K562 (cell line): ENCODE data around the gene BCR. TPM values are rescaled to one million over a fixed set of nuclear protein-coding genes. Genes with fewer than 3 reads are reported as not detected.
A peak's percentile ranks its signal among the peaks of the same experiment; 100 is the strongest.

ENCODE experiments used
- ATAC-seq: fragments of 200-7000 bp; cut with Tn5 transposase; 3 replicates; pipeline ENCODE4 v1.9.1; 2020; ENCODE audit warnings: moderate library complexity
- BruUV-seq: library from RNA; stranded (reverse); fragments of 400-500 nt; replicated peaks from 2 replicates; lab custom pipeline; 2021; lab: Mats Ljungman, UMichigan
- CTCF ChIA-PET: fragments of 300-600 bp; formaldehyde crosslinking; extraction: SDS; loops from one replicate; lab custom pipeline; 2021; ENCODE audit warnings: low intra/inter-chr PET ratio; lab: Yijun Ruan, JAX
- POLR2A ChIA-PET: fragments of 300-600, 350-650 bp; sonication (Branson Sonifier 250); formaldehyde crosslinking; extraction: SDS; loops from one replicate; lab custom pipeline; 2021; ENCODE audit warnings: antibody characterized with exemption, inconsistent platforms; lab: Yijun Ruan, JAX
- DNase-seq, 4 experiments: peaks; one replicate each; pipeline versions ENCODE4 v3.0.0 to v3.0.0-alpha.2; 2011 to 2018; ENCODE audit warnings: low spot score in 3 of 4, mixed read lengths in 3 of 4; ENCODE audit errors: extremely low read depth in 1 of 4
- FAIRE-seq: peaks from 2 replicates; lab custom pipeline; 2011; peaks lifted over from hg19 to GRCh38; lab: Jason Lieb, UNC
- H2AFZ ChIP-seq: 2 replicates; pipeline ENCODE4 v1.6.0; 2011; ENCODE audit warnings: low read depth, low read length, control low read depth, inconsistent platforms
- H3K27ac ChIP-seq: fragments of 200-600 bp; 3 replicates; pipeline ENCODE4 v1.8.0; 2011; ENCODE audit warnings: low read depth, mild to moderate bottlenecking, control low read depth, inconsistent platforms, low read length, moderate library complexity, mixed read lengths; ENCODE audit errors: extremely low read depth
- H3K27me3 ChIP-seq, 2 experiments: fragments of 300-600 bp in 1 of 2; 2 replicates in 1 of 2; 3 replicates in 1 of 2; pipeline versions ENCODE4 v1.6.0 to v1.8.0; 2011; ENCODE audit warnings: inconsistent platforms in 2 of 2, low read length in 2 of 2, mild to moderate bottlenecking in 1 of 2, mixed read lengths in 1 of 2, moderate library complexity in 1 of 2; ENCODE audit not compliant: control insufficient read depth in 2 of 2, insufficient read depth in 2 of 2
- H3K36me3 ChIP-seq: fragments of 300-600 bp; 3 replicates; pipeline ENCODE4 v1.8.0; 2011; ENCODE audit warnings: mild to moderate bottlenecking, low read length, inconsistent platforms; ENCODE audit not compliant: control insufficient read depth, insufficient read depth
- H3K4me1 ChIP-seq, 2 experiments: fragments of 200-600 bp in 1 of 2; replicated peaks in 1 of 2; 2 replicates in 1 of 2; 3 replicates in 1 of 2; pipeline versions ENCODE4 v1.5.1 to v1.8.0; 2011; ENCODE audit warnings: inconsistent platforms in 2 of 2, low read length in 2 of 2, mild to moderate bottlenecking in 1 of 2, mixed read lengths in 1 of 2, moderate library complexity in 1 of 2; ENCODE audit not compliant: control insufficient read depth in 2 of 2, insufficient read depth in 2 of 2
- H3K4me2 ChIP-seq: 2 replicates; pipeline ENCODE4 v1.6.1; 2011; ENCODE audit warnings: low read length, control low read depth, inconsistent platforms, mixed read lengths; ENCODE audit not compliant: insufficient read depth
- H3K4me3 ChIP-seq: fragments of 200-600 bp; sonication (generic), shearing (Covaris generic); 2 replicates; pipeline ENCODE4 v1.5.1; 2016; ENCODE audit warnings: control low read depth, inconsistent platforms
- H3K79me2 ChIP-seq: fragments of 200-600 bp; 3 replicates; pipeline ENCODE4 v1.8.0; 2011; ENCODE audit warnings: low read length, inconsistent platforms; ENCODE audit not compliant: control insufficient read depth, insufficient read depth
- H3K9ac ChIP-seq, 2 experiments: 2 replicates each; pipeline versions ENCODE4 v1.6.0 to v1.6.1; 2011; ENCODE audit warnings: low read depth in 2 of 2, low read length in 2 of 2, control low read depth in 1 of 2, inconsistent platforms in 1 of 2, mild to moderate bottlenecking in 1 of 2, mixed read lengths in 1 of 2; ENCODE audit not compliant: insufficient read depth in 1 of 2
- H3K9me1 ChIP-seq: one replicate; pipeline ENCODE4 v1.6.0; 2011; ENCODE audit warnings: inconsistent platforms, mild to moderate bottlenecking, low read length, moderate library complexity; ENCODE audit not compliant: control insufficient read depth, insufficient read depth
- H3K9me3 ChIP-seq: replicated peaks from 2 replicates; pipeline ENCODE4 v1.5.1; 2011; ENCODE audit warnings: low read depth, low read length, inconsistent platforms; ENCODE audit not compliant: control insufficient read depth, insufficient read depth
- H4K20me1 ChIP-seq: replicated peaks from 2 replicates; pipeline ENCODE4 v1.6.1; 2011; ENCODE audit warnings: low read length, inconsistent platforms, mixed read lengths; ENCODE audit not compliant: control insufficient read depth, insufficient read depth
- CHD4 ChIP-seq: fragments of 200-600 bp; sonication (generic); IDR thresholded peaks from 3 replicates; pipeline ENCODE4 v1.6.1; 2012; ENCODE audit warnings: low read depth, mild to moderate bottlenecking, mixed read lengths, low read length, inconsistent platforms; ENCODE audit not compliant: insufficient read depth, insufficient replicate concordance, poor library complexity, severe bottlenecking
- CXXC5 ChIP-seq: fragments of 250-450 bp; sonication (Bioruptor Pico); IDR thresholded peaks from 2 replicates; pipeline ENCODE4 v1.8.0; 2022; ENCODE audit warnings: inconsistent platforms, mild to moderate bottlenecking, moderate library complexity
- GTF2B ChIP-seq: IDR thresholded peaks from 2 replicates; pipeline ENCODE4 v1.6.1; 2011; ENCODE audit not compliant: insufficient read length; ENCODE audit errors: extremely low read depth
- LCOR ChIP-seq: sonication (generic); formaldehyde crosslinking; IDR thresholded peaks from 2 replicates; pipeline ENCODE4 v1.8.0; 2022; ENCODE audit warnings: mild to moderate bottlenecking, missing genetic modification reagents
- NR3C1 ChIP-seq: sonication (generic); formaldehyde crosslinking; IDR thresholded peaks from 2 replicates; pipeline ENCODE4 v1.8.1; 2022; ENCODE audit warnings: missing genetic modification reagents
- PCBP1 ChIP-seq: fragments of 200-400 bp; formaldehyde crosslinking; IDR thresholded peaks from 2 replicates; pipeline ENCODE4 v1.6.1; 2018; ENCODE audit warnings: mild to moderate bottlenecking, low read depth, low read length; ENCODE audit not compliant: poor library complexity, severe bottlenecking
- WGBS: fragments of 100-300 bp; shearing (Covaris generic); methylation state at CpG from one replicate; pipeline ENCODE4 v1.1.6; 2016; ENCODE audit warnings: low coverage, mixed read lengths; ENCODE audit not compliant: insufficient coverage; ENCODE audit errors: missing lambda C conversion rate; 5-methylcytosine and 5-hydroxymethylcytosine counted together
- in situ Hi-C: fragments of 300-500 bp; cut with MboI; formaldehyde crosslinking; loops from 4 replicates; pipeline ENCODE4 v1.15.0; 2018; ENCODE audit warnings: inconsistent platforms, mixed read lengths
- intact Hi-C: fragments of 100-400 bp; cut with micrococcal nuclease; formaldehyde crosslinking; loops from 2 replicates; pipeline ENCODE4 v1.14.2; 2022
- polyA plus RNA-seq, 8 experiments: library from polyadenylated mRNA; depleted of rRNA in 4 of 8; stranded (reverse) in 5 of 8; unstranded in 3 of 8; fragments of >200 nt; fragmentation: Nextera tagmentation in 2 of 8; fragmentation: Illumina TruSeq in 1 of 8; extraction: Ambion mirVana in 2 of 8; extraction: Trizol in 1 of 8; gene quantifications; 2 replicates each; pipeline versions ENCODE4 v1.2.1 to v1.2.3, GENCODE V29; 2011 to 2014; ENCODE audit warnings: inconsistent platforms in 1 of 8, missing spikeins in 1 of 8
- total RNA-seq, 7 experiments: library from RNA; depleted of rRNA in 6 of 7; stranded (reverse); fragments of >200 nt in 6 of 7; fragmentation: Illumina TruSeq in 2 of 7; extraction: Trizol in 2 of 7; gene quantifications; 2 replicates each; pipeline versions ENCODE4 v1.2.1 to v1.2.3, GENCODE V29; 2011 to 2021; ENCODE audit warnings: low replicate concordance in 1 of 7
- TF ChIP-seq, protein P1 (sequence below): fragments of 250-450 bp; sonication (Bioruptor Pico); IDR thresholded peaks from 2 replicates; pipeline ENCODE4 v1.4.0; 2020; ENCODE audit warnings: borderline replicate concordance
- TF ChIP-seq, protein P2 (sequence below): sonication (generic); formaldehyde crosslinking; IDR thresholded peaks from 2 replicates; pipeline ENCODE4 v1.8.1; 2023; ENCODE audit warnings: mild to moderate bottlenecking, missing genetic modification reagents
- TF ChIP-seq, protein P3 (sequence below): sonication (generic); formaldehyde crosslinking; IDR thresholded peaks from 2 replicates; pipeline ENCODE4 v1.8.1; 2023; ENCODE audit warnings: mild to moderate bottlenecking, missing genetic modification reagents

Gene BCR
- total and polyA plus RNA-seq, 9 of the 15 experiments (the other 6 are each of a cell fraction or from before 2014, with no cell fraction given), result 0.41 to 150 (median 45.6) TPM

DNA sequence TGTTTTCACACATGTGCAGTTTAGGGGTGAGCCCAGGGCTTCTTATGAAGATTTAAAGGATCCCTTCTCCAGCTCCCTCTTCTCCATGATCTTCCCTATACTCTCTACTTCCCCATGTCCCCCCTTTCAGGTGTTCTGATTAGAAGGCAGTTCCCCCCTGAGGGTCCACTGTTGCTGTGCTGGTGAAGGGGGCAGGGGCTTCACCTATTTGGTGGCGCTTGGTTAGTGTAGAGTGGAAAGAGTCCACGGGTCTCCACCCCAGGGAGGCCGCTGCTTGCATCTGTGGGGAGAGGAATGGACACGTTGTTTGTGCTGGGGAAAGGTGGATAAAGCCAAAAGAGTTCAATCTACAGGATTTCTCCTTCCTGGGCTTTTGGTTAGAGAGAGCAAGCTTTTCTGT lies 49.3 kb downstream of the BCR start (continued):
- TF ChIP-seq LCOR (CRISPR knock-in tag), result no peak
- TF ChIP-seq, protein P1, sequence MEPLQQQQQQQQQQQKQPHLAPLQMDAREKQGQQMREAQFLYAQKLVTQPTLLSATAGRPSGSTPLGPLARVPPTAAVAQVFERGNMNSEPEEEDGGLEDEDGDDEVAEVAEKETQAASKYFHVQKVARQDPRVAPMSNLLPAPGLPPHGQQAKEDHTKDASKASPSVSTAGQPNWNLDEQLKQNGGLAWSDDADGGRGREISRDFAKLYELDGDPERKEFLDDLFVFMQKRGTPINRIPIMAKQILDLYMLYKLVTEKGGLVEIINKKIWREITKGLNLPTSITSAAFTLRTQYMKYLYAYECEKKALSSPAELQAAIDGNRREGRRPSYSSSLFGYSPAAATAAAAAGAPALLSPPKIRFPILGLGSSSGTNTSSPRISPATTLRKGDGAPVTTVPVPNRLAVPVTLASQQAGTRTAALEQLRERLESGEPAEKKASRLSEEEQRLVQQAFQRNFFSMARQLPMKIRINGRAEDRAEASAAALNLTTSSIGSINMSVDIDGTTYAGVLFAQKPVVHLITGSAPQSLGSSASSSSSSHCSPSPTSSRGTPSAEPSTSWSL, result no peak
- no peak for TF ChIP-seq PCBP1
- TF ChIP-seq CXXC5 (CRISPR knock-in tag), result no peak

GRCh38 chr22:23230348-23231068 lies 50.2 kb downstream of the BCR start:
- Histone ChIP-seq H3K27me3 (no peaks in the 10 kb centered on the region), H3K4me1 (peaks cover 10 to 16% of the 10 kb centered on the region in 2 experiments; a peak in 3 of 5 replicates), H3K79me2 (peaks cover 92% of the 10 kb centered on the region), H4K20me1 (peaks cover 51% of the 10 kb centered on the region), H3K4me2 (no peak overlapping the region), H3K9me1 (peaks cover 23% of the 10 kb centered on the region), H3K4me3 (no peak overlapping the region), H3K9ac (peak overlapping the region in 1 of 2 experiments; percentile 10; a peak in 1 of 4 replicates), H2AFZ (no peak overlapping the region), H3K36me3 (peaks cover 13% of the 10 kb centered on the region; the same call in 2 of the 3 replicates), H3K9me3 (no peaks in the 10 kb centered on the region), H3K27ac (no peak overlapping the region)
- CTCF ChIA-PET, result no interaction called here
- POLR2A ChIA-PET, result interaction anchor here (0.6 to 80.1 kb wide), 4 partner anchors 17 to 84 kb away, joined by 3 to 3476 read pairs (median 182); partner anchors contain the start of genes BCR and RAB36
- no peak for FAIRE-seq
- no TSS peak for BruUV-seq
- no peak for ATAC-seq
- in situ Hi-C loops, result no loop called here
- no peak for TF ChIP-seq CHD4
- TF ChIP-seq, protein P2, sequence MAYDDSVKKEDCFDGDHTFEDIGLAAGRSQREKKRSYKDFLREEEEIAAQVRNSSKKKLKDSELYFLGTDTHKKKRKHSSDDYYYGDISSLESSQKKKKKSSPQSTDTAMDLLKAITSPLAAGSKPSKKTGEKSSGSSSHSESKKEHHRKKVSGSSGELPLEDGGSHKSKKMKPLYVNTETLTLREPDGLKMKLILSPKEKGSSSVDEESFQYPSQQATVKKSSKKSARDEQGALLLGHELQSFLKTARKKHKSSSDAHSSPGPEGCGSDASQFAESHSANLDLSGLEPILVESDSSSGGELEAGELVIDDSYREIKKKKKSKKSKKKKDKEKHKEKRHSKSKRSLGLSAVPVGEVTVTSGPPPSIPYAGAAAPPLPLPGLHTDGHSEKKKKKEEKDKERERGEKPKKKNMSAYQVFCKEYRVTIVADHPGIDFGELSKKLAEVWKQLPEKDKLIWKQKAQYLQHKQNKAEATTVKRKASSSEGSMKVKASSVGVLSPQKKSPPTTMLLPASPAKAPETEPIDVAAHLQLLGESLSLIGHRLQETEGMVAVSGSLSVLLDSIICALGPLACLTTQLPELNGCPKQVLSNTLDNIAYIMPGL, result 0 out of 2 replicates have a peak, but pooled peaks have one; percentile 42
- TF ChIP-seq NR3C1, result no peak
- TF ChIP-seq GTF2B, result no peak
- TF ChIP-seq, protein P3, sequence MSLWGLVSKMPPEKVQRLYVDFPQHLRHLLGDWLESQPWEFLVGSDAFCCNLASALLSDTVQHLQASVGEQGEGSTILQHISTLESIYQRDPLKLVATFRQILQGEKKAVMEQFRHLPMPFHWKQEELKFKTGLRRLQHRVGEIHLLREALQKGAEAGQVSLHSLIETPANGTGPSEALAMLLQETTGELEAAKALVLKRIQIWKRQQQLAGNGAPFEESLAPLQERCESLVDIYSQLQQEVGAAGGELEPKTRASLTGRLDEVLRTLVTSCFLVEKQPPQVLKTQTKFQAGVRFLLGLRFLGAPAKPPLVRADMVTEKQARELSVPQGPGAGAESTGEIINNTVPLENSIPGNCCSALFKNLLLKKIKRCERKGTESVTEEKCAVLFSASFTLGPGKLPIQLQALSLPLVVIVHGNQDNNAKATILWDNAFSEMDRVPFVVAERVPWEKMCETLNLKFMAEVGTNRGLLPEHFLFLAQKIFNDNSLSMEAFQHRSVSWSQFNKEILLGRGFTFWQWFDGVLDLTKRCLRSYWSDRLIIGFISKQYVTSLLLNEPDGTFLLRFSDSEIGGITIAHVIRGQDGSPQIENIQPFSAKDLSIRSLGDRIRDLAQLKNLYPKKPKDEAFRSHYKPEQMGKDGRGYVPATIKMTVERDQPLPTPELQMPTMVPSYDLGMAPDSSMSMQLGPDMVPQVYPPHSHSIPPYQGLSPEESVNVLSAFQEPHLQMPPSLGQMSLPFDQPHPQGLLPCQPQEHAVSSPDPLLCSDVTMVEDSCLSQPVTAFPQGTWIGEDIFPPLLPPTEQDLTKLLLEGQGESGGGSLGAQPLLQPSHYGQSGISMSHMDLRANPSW (CRISPR knock-in tag), result peak; percentile 58; the same call in 1 of the 2 replicates
- WGBS, result 93% methylated on average over 10 of the region's 10 CpGs
- DNase-seq, result peak in 3 of 4 experiments; percentile 52 to 59 (median 57)
- intact Hi-C loops, result no loop called here
